K562 (cell line): ENCODE measurements around the gene STMN3. TPM values are rescaled to one million over a fixed set of nuclear protein-coding genes. Genes with fewer than 3 reads are reported as not detected.

Source experiments
- ATAC-seq: fragments of 200-7000 bp; cut with Tn5 transposase; 3 replicates; pipeline ENCODE4 v1.9.1; 2020; ENCODE audit warnings: moderate library complexity
- BruUV-seq: library from RNA; stranded (reverse); fragments of 400-500 nt; replicated peaks from 2 replicates; lab custom pipeline; 2021; lab: Mats Ljungman, UMichigan
- CTCF ChIA-PET: fragments of 300-600 bp; formaldehyde crosslinking; extraction: SDS; loops from one replicate; lab custom pipeline; 2021; ENCODE audit warnings: low intra/inter-chr PET ratio; lab: Yijun Ruan, JAX
- POLR2A ChIA-PET: fragments of 300-600, 350-650 bp; sonication (Branson Sonifier 250); formaldehyde crosslinking; extraction: SDS; loops from one replicate; lab custom pipeline; 2021; ENCODE audit warnings: antibody characterized with exemption, inconsistent platforms; lab: Yijun Ruan, JAX
- DNase-seq, 4 experiments: peaks; one replicate each; pipeline versions ENCODE4 v3.0.0 to v3.0.0-alpha.2; 2011 to 2018; ENCODE audit warnings: low spot score in 3 of 4, mixed read lengths in 3 of 4; ENCODE audit errors: extremely low read depth in 1 of 4
- FAIRE-seq: peaks from 2 replicates; lab custom pipeline; 2011; peaks lifted over from hg19 to GRCh38; lab: Jason Lieb, UNC
- H2AFZ ChIP-seq: 2 replicates; pipeline ENCODE4 v1.6.0; 2011; ENCODE audit warnings: low read depth, low read length, control low read depth, inconsistent platforms
- H3K27ac ChIP-seq: fragments of 200-600 bp; 3 replicates; pipeline ENCODE4 v1.8.0; 2011; ENCODE audit warnings: low read depth, mild to moderate bottlenecking, control low read depth, inconsistent platforms, low read length, moderate library complexity, mixed read lengths; ENCODE audit errors: extremely low read depth
- H3K27me3 ChIP-seq, 2 experiments: fragments of 300-600 bp in 1 of 2; 2 replicates in 1 of 2; 3 replicates in 1 of 2; pipeline versions ENCODE4 v1.6.0 to v1.8.0; 2011; ENCODE audit warnings: inconsistent platforms in 2 of 2, low read length in 2 of 2, mild to moderate bottlenecking in 1 of 2, mixed read lengths in 1 of 2, moderate library complexity in 1 of 2; ENCODE audit not compliant: control insufficient read depth in 2 of 2, insufficient read depth in 2 of 2
- H3K36me3 ChIP-seq: fragments of 300-600 bp; 3 replicates; pipeline ENCODE4 v1.8.0; 2011; ENCODE audit warnings: mild to moderate bottlenecking, low read length, inconsistent platforms; ENCODE audit not compliant: control insufficient read depth, insufficient read depth
- H3K4me1 ChIP-seq, 2 experiments: fragments of 200-600 bp in 1 of 2; replicated peaks in 1 of 2; 2 replicates in 1 of 2; 3 replicates in 1 of 2; pipeline versions ENCODE4 v1.5.1 to v1.8.0; 2011; ENCODE audit warnings: inconsistent platforms in 2 of 2, low read length in 2 of 2, mild to moderate bottlenecking in 1 of 2, mixed read lengths in 1 of 2, moderate library complexity in 1 of 2; ENCODE audit not compliant: control insufficient read depth in 2 of 2, insufficient read depth in 2 of 2
- H3K4me2 ChIP-seq: 2 replicates; pipeline ENCODE4 v1.6.1; 2011; ENCODE audit warnings: low read length, control low read depth, inconsistent platforms, mixed read lengths; ENCODE audit not compliant: insufficient read depth
- H3K4me3 ChIP-seq: fragments of 200-600 bp; sonication (generic), shearing (Covaris generic); 2 replicates; pipeline ENCODE4 v1.5.1; 2016; ENCODE audit warnings: control low read depth, inconsistent platforms
- H3K79me2 ChIP-seq: fragments of 200-600 bp; 3 replicates; pipeline ENCODE4 v1.8.0; 2011; ENCODE audit warnings: low read length, inconsistent platforms; ENCODE audit not compliant: control insufficient read depth, insufficient read depth
- H3K9ac ChIP-seq, 2 experiments: 2 replicates each; pipeline versions ENCODE4 v1.6.0 to v1.6.1; 2011; ENCODE audit warnings: low read depth in 2 of 2, low read length in 2 of 2, control low read depth in 1 of 2, inconsistent platforms in 1 of 2, mild to moderate bottlenecking in 1 of 2, mixed read lengths in 1 of 2; ENCODE audit not compliant: insufficient read depth in 1 of 2
- H3K9me1 ChIP-seq: one replicate; pipeline ENCODE4 v1.6.0; 2011; ENCODE audit warnings: inconsistent platforms, mild to moderate bottlenecking, low read length, moderate library complexity; ENCODE audit not compliant: control insufficient read depth, insufficient read depth
- H3K9me3 ChIP-seq: replicated peaks from 2 replicates; pipeline ENCODE4 v1.5.1; 2011; ENCODE audit warnings: low read depth, low read length, inconsistent platforms; ENCODE audit not compliant: control insufficient read depth, insufficient read depth
- H4K20me1 ChIP-seq: replicated peaks from 2 replicates; pipeline ENCODE4 v1.6.1; 2011; ENCODE audit warnings: low read length, inconsistent platforms, mixed read lengths; ENCODE audit not compliant: control insufficient read depth, insufficient read depth
- ARID2 ChIP-seq: fragments of 450-650 bp; IDR thresholded peaks from 2 replicates; pipeline ENCODE4 v1.6.1; 2017; ENCODE audit warnings: antibody characterized with exemption, mild to moderate bottlenecking
- FIP1L1 ChIP-seq: fragments of 200-400 bp; formaldehyde crosslinking; IDR thresholded peaks from 2 replicates; pipeline ENCODE4 v1.6.1; 2018; ENCODE audit warnings: mild to moderate bottlenecking, low read depth, low read length; ENCODE audit not compliant: poor library complexity, severe bottlenecking
- HDAC8 ChIP-seq: fragments of 450-650 bp; IDR thresholded peaks from 2 replicates; pipeline ENCODE4 v1.6.1; 2016; ENCODE audit warnings: mild to moderate bottlenecking, missing genetic modification characterization, moderate library complexity, missing compliant biosample characterization
- MTA2 ChIP-seq: fragments of 450-650 bp; IDR thresholded peaks from 2 replicates; pipeline ENCODE4 v1.6.1; 2016; ENCODE audit warnings: low read depth
- MYNN ChIP-seq, 2 experiments: sonication (generic); formaldehyde crosslinking in 1 of 2; IDR thresholded peaks; 2 replicates each; pipeline versions ENCODE4 v1.5.0 to v1.6.1; 2016 to 2020; ENCODE audit warnings: antibody characterized with exemption in 1 of 2, missing genetic modification reagents in 1 of 2
- POLR2A ChIP-seq: fragments of 450-650 bp; conservative IDR thresholded peaks from 2 replicates; pipeline ENCODE4 v1.6.1; 2016
- POLR2G ChIP-seq: fragments of 200-400 bp; formaldehyde crosslinking; IDR thresholded peaks from 2 replicates; pipeline ENCODE4 v1.6.1; 2017; ENCODE audit warnings: low read depth, mild to moderate bottlenecking, antibody characterized with exemption, low read length, moderate library complexity
- POLR3A ChIP-seq: IDR thresholded peaks from 2 replicates; pipeline ENCODE4 v1.6.1; 2011; ENCODE audit warnings: borderline replicate concordance, mild to moderate bottlenecking, moderate library complexity; ENCODE audit not compliant: insufficient read length, insufficient read depth; ENCODE audit errors: extremely low read depth
- RBFOX2 ChIP-seq: fragments of 200-400 bp; formaldehyde crosslinking; IDR thresholded peaks from 2 replicates; pipeline ENCODE4 v1.6.1; 2017; ENCODE audit warnings: low read depth, mild to moderate bottlenecking, low read length, moderate library complexity
- SNRNP70 ChIP-seq: fragments of 200-400 bp; formaldehyde crosslinking; optimal IDR thresholded peaks from 2 replicates; pipeline ENCODE3; 2017; ENCODE audit warnings: low read depth, low read length
- STAG1 ChIP-seq: sonication (generic); formaldehyde crosslinking; IDR thresholded peaks from 2 replicates; pipeline ENCODE4 v1.5.0; 2020; ENCODE audit warnings: missing genetic modification reagents, borderline replicate concordance
- SUPT5H ChIP-seq: fragments of 450-650 bp; IDR thresholded peaks from 2 replicates; pipeline ENCODE4 v1.6.1; 2016
- TAF15 ChIP-seq: fragments of 200-400 bp; formaldehyde crosslinking; IDR thresholded peaks from 2 replicates; pipeline ENCODE4 v1.6.1; 2017; ENCODE audit warnings: mild to moderate bottlenecking, low read depth, low read length, moderate library complexity
- TRIM25 ChIP-seq: fragments of 450-650 bp; IDR thresholded peaks from 2 replicates; pipeline ENCODE4 v1.7.0; 2016; ENCODE audit warnings: borderline replicate concordance
- WGBS: fragments of 100-300 bp; shearing (Covaris generic); methylation state at CpG from one replicate; pipeline ENCODE4 v1.1.6; 2016; ENCODE audit warnings: low coverage, mixed read lengths; ENCODE audit not compliant: insufficient coverage; ENCODE audit errors: missing lambda C conversion rate; 5-methylcytosine and 5-hydroxymethylcytosine counted together
- in situ Hi-C: fragments of 300-500 bp; cut with MboI; formaldehyde crosslinking; loops from 4 replicates; pipeline ENCODE4 v1.15.0; 2018; ENCODE audit warnings: inconsistent platforms, mixed read lengths
- intact Hi-C: fragments of 100-400 bp; cut with micrococcal nuclease; formaldehyde crosslinking; loops from 2 replicates; pipeline ENCODE4 v1.14.2; 2022
- polyA plus RNA-seq, 8 experiments: library from polyadenylated mRNA; depleted of rRNA in 4 of 8; stranded (reverse) in 5 of 8; unstranded in 3 of 8; fragments of >200 nt; fragmentation: Nextera tagmentation in 2 of 8; fragmentation: Illumina TruSeq in 1 of 8; extraction: Ambion mirVana in 2 of 8; extraction: Trizol in 1 of 8; gene quantifications; 2 replicates each; pipeline versions ENCODE4 v1.2.1 to v1.2.3, GENCODE V29; 2011 to 2014; ENCODE audit warnings: inconsistent platforms in 1 of 8, missing spikeins in 1 of 8
- total RNA-seq, 7 experiments: library from RNA; depleted of rRNA in 6 of 7; stranded (reverse); fragments of >200 nt in 6 of 7; fragmentation: Illumina TruSeq in 2 of 7; extraction: Trizol in 2 of 7; gene quantifications; 2 replicates each; pipeline versions ENCODE4 v1.2.1 to v1.2.3, GENCODE V29; 2011 to 2021; ENCODE audit warnings: low replicate concordance in 1 of 7

Gene STMN3
- total and polyA plus RNA-seq, 9 of the 15 experiments (the other 6 are each of a cell fraction or from before 2014, with no cell fraction given): 0.70 to 65.6 (median 29.4) TPM

- 0 out of 2 replicates have a peak, but pooled peaks have one; percentile 12 for TF ChIP-seq STAG1 (CRISPR knock-in tag)
- no peak for TF ChIP-seq ARID2
- peak; percentile 67 for TF ChIP-seq POLR2G
- TF ChIP-seq RBFOX2: peak; percentile 28; the same call in 1 of the 2 replicates
- 0 out of 2 replicates have a peak, but pooled peaks have one; percentile 20 for TF ChIP-seq MYNN (IDR thresholded peaks at IDR 0.05)
- TF ChIP-seq MYNN (CRISPR knock-in tag; IDR thresholded peaks at IDR 0.05): no peak
- TF ChIP-seq TRIM25: no peak
- peak; percentile 68 for TF ChIP-seq SNRNP70
- peak; percentile 90 for TF ChIP-seq TAF15
- TF ChIP-seq MTA2: no peak
- TF ChIP-seq FIP1L1: peak; percentile 18
- TF ChIP-seq SUPT5H: 0 out of 2 replicates have a peak, but pooled peaks have one; percentile 37
- TF ChIP-seq POLR3A: no peak
- peak; percentile 57 for TF ChIP-seq POLR2A
- no peak for TF ChIP-seq HDAC8 (tag)
- Histone ChIP-seq H3K4me2 (no peak overlapping the region), H3K4me1 (peaks cover 9 to 76% of the 10 kb centered on the region in 2 experiments), H3K79me2 (no peaks in the 10 kb centered on the region), H2AFZ (no peak overlapping the region), H3K4me3 (no peak overlapping the region), H3K36me3 (peaks cover 31% of the 10 kb centered on the region; the same call in 2 of the 3 replicates), H3K27ac (no peak overlapping the region), H3K27me3 (no peaks in the 10 kb centered on the region), H4K20me1 (no peaks in the 10 kb centered on the region; the same call in 1 of the 2 replicates), H3K9ac (peak overlapping the region in 1 of 2 experiments; percentile 36; a peak in 1 of 4 replicates), H3K9me1 (no peaks in the 10 kb centered on the region), H3K9me3 (no peaks in the 10 kb centered on the region)
- no TSS peak for BruUV-seq
- 92% methylated on average over 19 of the region's 25 CpGs for WGBS
- DNase-seq: peak in 1 of 4 experiments; percentile 7
- intact Hi-C loops: no loop called here
- ChIA-PET POLR2A (no interaction called here), CTCF (no interaction called here)
- in situ Hi-C loops: no loop called here
- no peak for FAIRE-seq
- ATAC-seq: no peak
These were observed 42.4 kb upstream of the STMN3 start for GRCh38 chr20:63695424-63696305.
